ENCODE data around the gene BRD9. TPM values are rescaled to one million over a fixed set of nuclear protein-coding genes. Genes with fewer than 3 reads are reported as not detected.

The BRD9 gene
- total and polyA plus RNA-seq, 2 donors (not counting 3 experiments of a cell fraction or from before 2014, with no cell fraction given): 17.6 to 67.6 TPM

- dilution Hi-C loops (cut with MboI; ENCODE audit: extremely low pct_ligation_motif_present, low sequenced_read_pairs): no loop called here
- Histone ChIP-seq H3K4me2 (ENCODE audit: insufficient read depth, low read length) (no peak overlapping the region), H3K4me3 (replicated peaks in 1 of 3; ENCODE audit: insufficient read depth in 1 of 3, low read depth in 1 of 3, low read length in 3 of 3) (no peak overlapping the region), H3K27ac (ENCODE audit: insufficient read depth, low read depth, low read length) (no peak overlapping the region), H3K9ac (replicated peaks; ENCODE audit: extremely low read depth, insufficient read depth, low read length) (no peak overlapping the region), H3K9me3 (replicated peaks; ENCODE audit: control insufficient read depth, insufficient read depth, low read length) (no peaks in the 10 kb centered on the region), H3K36me3 (ENCODE audit: control insufficient read depth in 2 of 2, extremely low read depth in 1 of 2, insufficient read depth in 2 of 2, low read length in 2 of 2) (peaks cover 14 to 74% of the 10 kb centered on the region in 2 experiments), H4K20me1 (replicated peaks; ENCODE audit: control insufficient read depth, extremely low read depth, insufficient read depth, low read length) (no peaks in the 10 kb centered on the region), H2AFZ (ENCODE audit: low read depth, low read length) (no peak overlapping the region), H3K27me3 (ENCODE audit: control insufficient read depth in 2 of 2, insufficient read depth in 2 of 2, low read length in 2 of 2) (no peaks in the 10 kb centered on the region), H3K79me2 (ENCODE audit: control insufficient read depth, insufficient read depth, low read length) (peaks cover 55% of the 10 kb centered on the region), H3K4me1 (ENCODE audit: control insufficient read depth, extremely low read depth, insufficient read depth, low read length) (no peaks in the 10 kb centered on the region), H3K9me1 (replicated peaks; ENCODE audit: control insufficient read depth, extremely low read depth, insufficient read depth, low read length) (no peaks in the 10 kb centered on the region)
- TF ChIP-seq GATA2 (IDR thresholded peaks at IDR 0.05; ENCODE audit: insufficient read depth, insufficient read length, low read depth, low read length): no peak
- no peak for TF ChIP-seq MYC (IDR thresholded peaks at IDR 0.05; ENCODE audit: low read depth, low read length)
- no peak for TF ChIP-seq POLR2A (IDR thresholded peaks at IDR 0.05; ENCODE audit: low read depth, low read length)
- TF ChIP-seq POLR2AphosphoS5 (IDR thresholded peaks at IDR 0.05; ENCODE audit: insufficient read depth, low read depth, low read length): no peak
- TF ChIP-seq MAX (IDR thresholded peaks at IDR 0.05; ENCODE audit: insufficient read depth, insufficient read length): no peak
- TF ChIP-seq, protein P1, sequence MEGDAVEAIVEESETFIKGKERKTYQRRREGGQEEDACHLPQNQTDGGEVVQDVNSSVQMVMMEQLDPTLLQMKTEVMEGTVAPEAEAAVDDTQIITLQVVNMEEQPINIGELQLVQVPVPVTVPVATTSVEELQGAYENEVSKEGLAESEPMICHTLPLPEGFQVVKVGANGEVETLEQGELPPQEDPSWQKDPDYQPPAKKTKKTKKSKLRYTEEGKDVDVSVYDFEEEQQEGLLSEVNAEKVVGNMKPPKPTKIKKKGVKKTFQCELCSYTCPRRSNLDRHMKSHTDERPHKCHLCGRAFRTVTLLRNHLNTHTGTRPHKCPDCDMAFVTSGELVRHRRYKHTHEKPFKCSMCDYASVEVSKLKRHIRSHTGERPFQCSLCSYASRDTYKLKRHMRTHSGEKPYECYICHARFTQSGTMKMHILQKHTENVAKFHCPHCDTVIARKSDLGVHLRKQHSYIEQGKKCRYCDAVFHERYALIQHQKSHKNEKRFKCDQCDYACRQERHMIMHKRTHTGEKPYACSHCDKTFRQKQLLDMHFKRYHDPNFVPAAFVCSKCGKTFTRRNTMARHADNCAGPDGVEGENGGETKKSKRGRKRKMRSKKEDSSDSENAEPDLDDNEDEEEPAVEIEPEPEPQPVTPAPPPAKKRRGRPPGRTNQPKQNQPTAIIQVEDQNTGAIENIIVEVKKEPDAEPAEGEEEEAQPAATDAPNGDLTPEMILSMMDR (IDR thresholded peaks at IDR 0.05; ENCODE audit: extremely low read depth in 1 of 2, insufficient read depth in 1 of 2, low read depth in 1 of 2, low read length in 2 of 2): no peak
- TF ChIP-seq FOS (IDR thresholded peaks at IDR 0.05; ENCODE audit: borderline replicate concordance, insufficient read depth, low read length): no peak
- TF ChIP-seq JUN (IDR thresholded peaks at IDR 0.05; ENCODE audit: borderline replicate concordance, insufficient read depth, insufficient read length, low read depth): no peak
- no peak for TF ChIP-seq EZH2 (IDR thresholded peaks at IDR 0.05; ENCODE audit: borderline replicate concordance, low read depth, low read length, severe bottlenecking)
- no TSS peak for BruUV-seq (replicated peaks)
- DNase-seq (ENCODE audit: low read depth, low spot score) (no peak), FAIRE-seq (no peak)
- CTCF ChIA-PET: no interaction called here
- POLR2A ChIA-PET: no interaction called here
- intact Hi-C loops (cut with micrococcal nuclease): no loop called here
Measured at GRCh38 chr5:885127-885442, 7.5 kb downstream of the BRD9 start.

Measured in endothelial cell of umbilical vein (primary cell).